DMS153 treated with DMSO at 0.1 percent for 48 hours (cell line): ENCODE measurements around the gene CCDC177.
"Not testable (repeated sequence)": the region's sequence is repeated elsewhere in the genome, so short reads cannot be mapped to it uniquely, and the experiment has no call there.

Experiments
- DNase-seq: peaks from one replicate; lab custom pipeline; 2025; ENCODE audit not compliant: unreplicated experiment; lab: John Stamatoyannopoulos, UW

The CCDC177 gene

DNA sequence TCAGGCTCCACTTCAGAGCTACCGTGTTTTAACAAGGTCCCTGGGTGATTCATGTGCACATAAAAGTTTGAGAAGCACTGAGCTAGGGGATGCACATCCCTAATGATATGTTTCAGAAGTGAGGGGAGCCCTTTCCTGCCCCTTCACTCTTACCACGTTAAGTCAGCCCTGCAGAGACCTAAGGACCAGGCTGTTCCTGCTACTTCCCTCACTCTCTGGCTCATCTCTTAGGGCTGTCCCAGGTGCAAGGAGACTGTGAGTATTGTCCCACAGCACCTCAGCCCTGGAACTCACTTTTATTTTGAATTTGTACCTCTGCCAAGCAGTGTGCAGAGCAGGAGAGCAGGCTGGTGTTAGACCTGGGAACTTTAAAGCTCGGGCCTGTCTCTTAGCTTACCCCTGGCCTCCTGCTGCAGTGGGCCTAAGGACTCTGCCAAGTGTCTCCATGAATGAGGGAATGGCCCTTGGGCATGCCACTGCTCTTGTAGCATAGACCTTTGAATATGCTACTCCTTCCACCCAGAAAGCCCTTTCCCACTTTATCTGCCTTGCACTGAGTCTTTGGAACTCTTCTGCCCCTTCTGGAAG is 25.7 kb upstream of the CCDC177 start:
- no peak for DNase-seq

DNA sequence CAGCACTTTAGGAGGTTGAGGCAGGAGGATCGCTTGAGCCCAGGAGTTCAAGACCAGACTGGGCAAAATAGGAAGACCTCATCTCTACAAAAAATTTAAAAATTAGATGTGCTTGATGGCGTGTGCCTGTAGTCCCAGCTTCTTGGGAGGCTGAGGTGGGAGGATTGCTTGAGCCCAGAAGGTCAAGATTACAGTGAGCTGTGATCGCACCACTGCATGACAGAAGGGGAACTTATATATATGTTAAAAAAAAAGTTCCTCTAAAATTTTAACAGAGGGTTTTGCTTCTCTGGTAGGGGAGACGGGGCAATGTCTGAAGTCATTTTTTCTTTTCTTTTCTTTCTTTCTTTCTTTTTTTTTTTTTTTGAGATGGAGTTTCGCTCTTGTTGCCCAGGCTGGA is 24.8 kb upstream of the CCDC177 start:
- DNase-seq = not testable (repeated sequence)

DNA sequence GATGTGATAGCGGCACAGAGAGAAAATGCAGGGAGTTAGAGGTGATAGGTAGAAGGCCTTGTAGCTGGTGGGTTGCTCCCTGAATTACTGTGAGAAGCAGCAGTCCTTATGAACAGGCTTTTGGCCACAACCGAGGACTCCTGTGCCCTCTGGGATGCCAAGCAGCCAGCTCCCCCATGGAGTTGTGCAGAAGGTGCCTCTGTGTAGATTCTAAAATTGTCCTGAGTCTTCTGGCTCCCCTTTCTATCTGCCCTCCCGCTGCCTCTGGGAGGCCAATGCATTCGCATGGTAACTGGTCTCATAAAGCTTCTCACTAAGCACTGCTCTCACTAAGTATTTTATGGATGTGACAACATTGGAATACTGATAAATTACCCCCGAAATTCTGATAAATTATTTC is 20.7 kb upstream of the CCDC177 start:
- DNase-seq = no peak

DNA sequence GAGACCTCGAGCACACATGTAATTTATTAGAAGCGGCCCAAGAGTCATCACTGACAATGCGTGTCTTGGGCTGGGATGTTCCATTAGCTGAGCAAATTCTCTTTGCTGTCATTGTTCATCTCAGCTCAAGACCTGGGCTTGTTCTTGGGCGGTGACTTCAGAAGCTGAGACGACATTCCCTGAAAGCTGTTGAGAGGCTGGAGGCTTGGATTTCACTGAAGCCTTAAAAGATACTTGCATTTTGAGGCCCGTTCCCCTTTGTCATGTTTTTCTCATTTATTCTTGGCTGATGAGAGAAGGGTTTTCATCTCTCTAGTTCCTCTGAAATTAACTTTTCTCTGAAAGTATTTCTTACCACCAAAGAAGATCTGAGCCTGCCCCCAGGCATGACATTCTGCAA is 20.2 kb upstream of the CCDC177 start:
- no peak for DNase-seq

DNA sequence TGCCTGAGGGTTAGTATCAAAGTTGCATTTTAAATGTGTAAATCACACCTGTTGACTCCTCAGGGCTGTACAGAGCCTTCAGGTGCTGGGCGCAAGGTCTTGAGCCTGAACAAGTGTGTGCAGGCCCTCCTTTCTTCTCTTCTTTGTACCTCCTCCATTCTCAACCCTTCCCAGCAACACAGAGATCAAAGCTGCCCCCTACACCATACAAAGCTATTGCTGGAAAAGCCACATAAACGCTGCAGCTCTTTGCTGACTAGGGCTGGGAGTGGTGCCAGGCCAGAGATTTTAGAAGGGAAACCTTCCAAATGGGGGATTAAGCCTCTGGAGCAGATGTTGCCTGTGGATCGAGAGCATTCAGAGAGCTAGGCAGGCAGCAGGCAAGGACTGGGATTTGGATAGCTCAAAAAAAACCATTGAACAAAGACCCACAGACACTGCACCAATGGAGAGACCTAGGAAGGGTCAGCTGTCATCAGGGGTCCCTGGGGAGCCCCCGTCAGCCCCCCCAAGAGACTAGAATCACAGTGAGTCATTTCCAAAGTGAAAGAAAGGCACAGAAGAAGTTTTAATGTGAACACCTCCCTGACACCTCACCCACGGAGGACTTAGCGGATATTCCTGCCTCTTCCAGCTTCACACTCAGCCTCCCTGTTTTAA is 18.5 kb upstream of the CCDC177 start:
- DNase-seq = no peak

DNA sequence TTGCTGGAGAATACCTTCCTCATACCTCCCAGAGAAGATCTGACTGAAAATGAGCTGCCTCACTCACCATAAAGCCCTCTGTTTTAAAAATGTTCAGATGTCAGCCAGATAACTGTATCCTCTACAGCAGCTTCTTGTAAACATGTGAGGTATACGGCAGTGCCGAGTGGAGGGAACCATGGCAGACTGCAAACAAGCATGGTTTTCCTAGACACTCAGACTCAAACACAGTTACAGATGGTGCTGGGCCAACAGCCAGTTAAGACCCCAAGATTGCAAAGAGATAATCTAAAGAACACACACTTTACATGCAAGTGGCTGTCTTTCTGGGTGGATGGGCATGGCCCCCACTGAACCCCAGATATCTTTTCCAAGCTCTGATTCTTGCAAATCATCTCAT is 16.6 kb upstream of the CCDC177 start:
- no peak for DNase-seq

DNA sequence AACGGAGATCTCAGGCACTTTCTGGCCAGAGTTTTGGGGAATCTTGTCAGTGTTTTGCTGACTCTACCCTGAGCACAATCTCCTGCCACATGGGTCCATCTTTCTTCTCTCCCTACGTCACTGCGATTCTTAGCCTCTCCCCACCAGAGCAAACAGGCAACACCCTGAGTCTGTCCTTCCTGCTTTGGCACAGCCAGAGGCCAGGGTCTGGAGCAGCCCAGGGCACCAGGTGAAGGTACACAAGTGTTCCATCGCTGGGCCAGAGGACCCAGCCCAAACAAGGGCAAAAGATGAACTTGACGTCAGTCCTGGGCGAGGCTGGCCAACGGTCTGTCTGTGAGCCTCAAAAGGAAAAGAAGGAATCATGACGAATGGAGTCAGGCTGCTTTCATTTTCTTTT is 12.7 kb upstream of the CCDC177 start:
- no peak for DNase-seq

DNA sequence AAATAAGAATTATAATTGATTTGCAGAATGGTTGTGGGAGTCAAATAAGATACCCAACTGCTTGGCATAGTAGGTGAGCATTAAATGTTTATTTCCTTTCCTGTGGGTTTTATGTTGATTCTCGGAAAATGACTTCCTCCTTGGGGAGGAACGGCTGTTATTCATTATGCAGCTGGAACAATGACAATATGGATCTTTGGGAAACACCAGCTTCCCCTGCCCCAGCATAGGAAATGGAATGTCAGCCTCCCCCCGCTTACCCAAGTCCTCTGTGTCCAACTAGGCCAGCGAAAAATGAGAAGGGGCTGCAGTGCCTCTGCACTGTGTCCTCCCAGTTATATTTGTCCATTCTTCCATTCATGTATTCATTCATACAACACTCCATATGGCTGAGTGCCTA is 11.7 kb upstream of the CCDC177 start:
- no peak for DNase-seq

DNA sequence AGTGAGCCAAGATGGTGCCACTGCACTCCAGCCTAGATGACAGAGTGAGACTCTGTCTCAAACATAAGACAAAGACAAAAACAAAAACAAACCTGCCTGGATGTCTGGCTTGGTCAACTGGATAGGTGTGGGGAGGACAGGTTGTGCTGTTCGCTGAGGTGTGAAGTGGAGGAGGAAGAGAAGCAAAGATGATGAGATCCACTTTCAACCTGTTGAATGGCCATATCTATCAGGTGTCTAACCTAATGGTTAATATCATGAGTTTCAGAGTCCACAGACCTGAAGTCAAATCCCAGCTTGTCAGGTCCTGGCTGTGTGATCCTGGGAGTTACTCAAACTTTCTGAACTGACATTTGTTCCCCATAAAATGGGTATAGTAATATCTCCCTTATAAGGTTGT is 9.7 kb upstream of the CCDC177 start:
- no peak for DNase-seq

DNA sequence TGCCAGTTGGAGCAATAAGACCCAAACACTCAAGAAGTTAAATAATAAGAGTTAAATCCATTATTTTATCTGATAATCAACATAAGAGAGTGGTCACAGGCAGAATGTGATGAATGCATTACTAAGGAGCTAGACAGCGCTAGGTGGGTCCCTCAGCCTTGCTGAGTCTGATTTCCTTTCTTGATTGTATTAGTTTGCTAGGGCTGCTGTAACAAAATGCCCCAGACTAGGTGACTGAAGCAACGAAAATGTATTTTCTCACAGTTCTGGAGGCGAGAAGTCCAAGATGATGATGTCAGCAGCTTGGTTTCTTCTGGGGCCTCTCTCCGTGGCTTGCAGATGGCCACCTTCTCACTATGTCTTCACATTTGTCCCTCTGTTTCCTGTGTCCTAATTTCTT is 8.2 kb upstream of the CCDC177 start:
- DNase-seq = no peak

DNA sequence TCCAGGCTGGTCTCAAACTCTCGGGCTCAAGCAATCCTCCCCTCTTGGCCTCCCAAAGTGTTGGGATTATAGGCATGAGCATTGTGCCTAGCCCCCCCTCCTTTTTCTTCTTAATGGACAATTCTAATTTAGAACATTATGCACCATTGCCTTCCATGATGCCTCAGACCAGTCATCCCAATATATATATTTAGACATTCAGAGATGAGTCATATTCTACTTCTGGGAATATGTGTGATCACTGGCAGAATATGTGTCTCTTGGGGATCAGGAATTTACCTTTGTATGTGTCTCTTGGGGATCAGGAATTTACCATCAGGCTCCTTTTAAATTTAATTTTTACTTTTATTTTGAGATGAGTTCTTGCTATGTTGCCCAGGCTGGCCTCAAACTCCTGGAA is 7.5 kb upstream of the CCDC177 start:
- DNase-seq = no peak

DNA sequence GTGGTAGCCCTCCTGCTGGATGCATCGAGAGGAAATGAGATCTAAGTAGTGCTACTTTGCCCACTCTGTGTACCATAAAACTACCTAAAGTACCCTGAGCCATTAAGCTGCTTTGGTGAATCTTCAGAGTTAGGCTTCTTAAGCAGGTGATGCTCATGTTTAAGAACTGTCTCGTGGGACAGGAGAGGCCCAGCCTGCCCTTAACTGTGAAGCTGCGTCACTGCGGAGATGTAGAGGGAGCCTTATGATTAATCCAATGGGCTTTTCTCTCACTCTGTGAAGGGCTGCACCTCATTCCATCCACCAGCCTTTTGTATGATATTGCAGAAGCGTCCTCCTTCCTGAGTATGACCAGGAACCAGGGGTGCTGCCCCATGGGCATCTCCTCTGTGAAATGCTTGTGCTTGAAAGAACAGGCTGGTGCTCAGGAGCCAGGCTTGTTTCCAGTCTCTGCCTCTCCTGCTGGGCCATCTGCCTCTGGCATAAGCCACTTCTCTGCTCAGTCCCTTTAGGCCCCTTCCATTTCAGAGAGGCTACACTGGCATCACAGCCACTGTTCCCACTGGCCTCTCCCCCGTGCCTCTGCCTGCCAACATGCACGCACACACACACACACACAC is 6.8 kb upstream of the CCDC177 start:
- DNase-seq = no peak

DNA sequence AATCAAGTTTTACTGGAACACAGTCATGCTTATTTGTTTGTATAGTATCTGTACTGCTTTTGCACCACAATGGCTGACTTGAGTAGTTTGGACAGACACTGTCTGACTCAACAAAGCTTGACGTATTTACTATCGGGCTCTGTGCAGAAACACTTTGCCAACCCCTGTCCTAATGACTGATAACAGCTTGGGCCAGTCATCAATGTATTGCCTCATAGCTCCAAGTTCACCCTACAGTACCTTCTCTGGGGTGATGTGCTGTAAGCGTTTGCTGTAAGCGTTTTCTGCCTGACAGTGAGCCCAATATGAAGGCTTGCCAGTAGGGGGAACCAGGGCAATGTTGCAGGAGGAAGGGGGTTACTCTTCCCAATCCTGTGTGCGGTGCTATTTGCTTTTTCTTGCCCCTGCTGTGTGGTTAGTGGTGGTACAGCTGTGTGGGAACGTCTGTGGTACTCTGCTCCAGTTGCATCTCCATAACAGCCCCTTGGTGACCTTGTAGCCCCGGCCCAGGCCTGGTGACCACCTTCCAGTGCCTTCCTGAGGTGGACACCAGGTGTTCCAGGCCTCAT is 5.4 kb upstream of the CCDC177 start:
- DNase-seq = peak; percentile 3

DNA sequence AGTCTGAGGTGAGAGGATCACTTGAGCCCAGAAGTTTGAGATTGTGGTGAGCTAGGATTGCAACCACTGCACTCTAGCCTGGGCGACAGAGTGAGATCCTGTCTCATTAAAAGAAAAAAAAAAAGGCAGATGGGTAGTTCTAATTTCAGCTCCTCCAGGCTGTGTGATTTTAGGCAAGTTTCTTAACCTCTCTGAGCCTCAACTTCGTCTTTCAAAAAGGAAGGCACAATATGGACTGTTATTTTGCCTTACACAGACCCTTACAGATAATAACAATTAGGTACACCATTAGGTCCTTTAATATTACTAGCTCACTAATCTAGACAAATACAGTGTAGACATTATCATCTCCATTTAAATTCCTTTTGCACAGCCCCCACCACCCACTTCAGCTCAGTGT is 4.8 kb upstream of the CCDC177 start:
- no peak for DNase-seq

DNA sequence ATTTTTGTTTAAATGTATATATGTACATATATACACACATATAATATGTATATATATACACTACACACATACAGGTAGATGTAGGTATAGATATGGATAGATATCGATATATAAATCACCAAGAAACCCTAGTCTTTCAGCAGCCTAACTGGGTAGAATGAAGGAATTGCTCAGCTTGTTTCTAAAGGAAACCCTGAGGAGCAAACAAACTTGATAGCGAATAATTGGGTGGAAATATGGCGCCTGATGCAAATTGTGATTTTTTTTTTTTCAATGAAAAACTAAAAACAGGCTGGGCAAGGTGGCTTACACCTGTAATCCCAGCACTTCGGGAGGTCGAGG is 254 bp upstream of the CCDC177 start:
- DNase-seq = no peak

DNA sequence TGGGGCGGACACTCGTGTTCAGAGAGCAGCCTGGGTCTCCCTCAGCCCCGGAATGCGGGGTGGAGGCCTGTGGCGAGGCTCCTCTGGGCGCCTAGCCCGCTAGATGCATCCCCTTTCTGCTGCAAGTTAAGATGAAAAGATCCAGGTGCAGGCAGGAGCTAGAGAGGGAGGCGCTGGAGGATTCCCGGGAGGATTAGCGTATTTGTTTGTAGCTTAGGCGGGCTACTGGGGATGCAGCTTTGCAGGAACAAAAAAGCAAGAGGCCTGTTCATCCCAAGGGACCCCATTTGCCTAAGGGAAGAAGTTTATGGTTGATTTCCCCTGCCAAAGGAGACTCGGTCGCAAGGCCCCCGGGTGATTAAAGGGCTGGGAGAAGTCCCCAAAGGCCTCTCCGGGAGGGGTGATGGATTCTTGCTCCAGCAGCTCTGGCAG is 824 bp downstream of the CCDC177 start:
- DNase-seq = peak; percentile 57

DNA sequence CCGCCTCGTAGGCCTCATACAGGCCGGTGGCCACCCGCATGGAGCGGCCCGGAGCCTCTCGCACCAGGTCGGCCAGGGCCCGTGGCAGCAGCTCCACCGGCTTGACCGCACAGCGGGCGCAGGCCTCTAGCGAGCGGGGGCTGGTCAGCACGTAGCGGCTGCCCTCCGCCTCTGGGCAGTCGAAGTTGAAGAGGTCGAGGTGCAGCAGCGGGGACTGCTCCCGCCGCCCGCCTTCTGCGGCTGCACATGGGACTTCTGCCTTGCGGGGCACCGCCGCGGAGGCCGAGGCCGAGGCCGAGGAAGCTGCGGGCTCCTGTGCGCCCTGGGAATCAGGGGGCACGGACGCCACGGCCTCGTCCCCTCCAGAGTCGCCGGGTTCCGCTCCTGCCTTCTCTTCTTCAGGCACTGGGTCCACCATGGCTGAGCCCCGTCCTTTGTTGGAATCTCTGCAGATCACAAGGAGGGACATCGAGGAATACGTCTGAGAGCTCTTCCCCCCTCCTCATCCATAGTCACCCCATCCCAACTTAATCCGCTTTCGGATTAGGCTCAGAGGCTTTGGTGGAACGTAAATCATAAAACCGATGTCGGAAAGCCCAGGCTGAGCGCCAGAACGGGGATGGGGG is 1.4 kb downstream of the CCDC177 start:
- no peak for DNase-seq

DNA sequence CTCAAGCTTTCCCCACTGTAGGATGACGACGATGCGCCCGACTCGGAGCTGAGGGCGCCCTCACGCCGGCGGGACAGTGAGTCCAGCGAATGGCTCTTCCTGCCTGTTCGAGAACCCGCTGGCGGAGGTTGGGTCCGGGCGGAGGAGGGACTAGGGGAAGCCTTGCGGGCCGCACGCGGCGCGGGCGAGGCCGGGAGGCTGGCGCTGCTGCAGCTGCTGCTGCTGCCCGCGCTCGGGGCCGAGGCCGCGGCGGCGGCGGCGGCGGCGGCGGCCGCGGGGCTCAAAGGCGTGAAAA is 1.9 kb downstream of the CCDC177 start:
- no peak for DNase-seq

DNA sequence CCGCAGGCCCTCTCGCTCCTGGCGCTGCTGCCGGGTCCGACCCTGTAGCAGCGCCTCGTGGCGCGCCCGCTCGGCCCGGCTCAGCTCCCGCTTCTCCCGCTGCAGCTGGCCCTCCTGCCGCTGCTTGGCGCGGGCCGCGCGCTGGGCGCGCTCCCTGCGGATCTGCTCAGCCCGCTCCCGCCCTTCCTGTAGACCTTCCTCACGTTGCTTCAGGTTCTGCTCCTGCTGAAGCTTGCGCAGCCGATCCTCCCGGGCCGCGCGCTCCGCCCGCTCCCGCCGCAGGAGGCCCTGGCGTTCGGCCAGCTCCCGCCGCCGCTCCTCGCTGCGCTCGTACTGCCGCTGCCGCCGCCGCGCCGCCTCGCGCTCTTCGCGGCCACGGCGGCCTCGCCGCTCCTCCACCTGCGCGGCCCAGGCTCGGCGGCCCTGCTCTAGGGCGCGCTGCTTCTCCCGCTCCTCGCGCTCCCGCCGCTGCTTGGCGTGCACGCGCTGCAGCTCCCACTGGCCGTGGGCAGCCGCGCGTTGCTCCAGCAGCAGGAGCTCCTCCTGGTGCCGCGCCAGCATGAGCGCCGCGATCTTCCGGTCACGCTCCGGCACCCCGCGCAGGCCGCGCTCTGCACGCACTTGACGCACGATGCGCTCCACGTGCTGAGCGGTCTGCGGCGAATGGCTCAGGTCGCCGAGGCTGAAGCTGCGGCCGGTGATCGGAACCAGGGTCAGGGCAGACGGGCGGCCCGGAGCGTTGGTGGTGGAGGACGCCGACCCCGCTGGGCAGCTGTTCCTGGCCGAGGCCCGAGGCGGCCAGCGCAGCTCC is 2.4 kb downstream of the CCDC177 start:
- peak; percentile 42 for DNase-seq

DNA sequence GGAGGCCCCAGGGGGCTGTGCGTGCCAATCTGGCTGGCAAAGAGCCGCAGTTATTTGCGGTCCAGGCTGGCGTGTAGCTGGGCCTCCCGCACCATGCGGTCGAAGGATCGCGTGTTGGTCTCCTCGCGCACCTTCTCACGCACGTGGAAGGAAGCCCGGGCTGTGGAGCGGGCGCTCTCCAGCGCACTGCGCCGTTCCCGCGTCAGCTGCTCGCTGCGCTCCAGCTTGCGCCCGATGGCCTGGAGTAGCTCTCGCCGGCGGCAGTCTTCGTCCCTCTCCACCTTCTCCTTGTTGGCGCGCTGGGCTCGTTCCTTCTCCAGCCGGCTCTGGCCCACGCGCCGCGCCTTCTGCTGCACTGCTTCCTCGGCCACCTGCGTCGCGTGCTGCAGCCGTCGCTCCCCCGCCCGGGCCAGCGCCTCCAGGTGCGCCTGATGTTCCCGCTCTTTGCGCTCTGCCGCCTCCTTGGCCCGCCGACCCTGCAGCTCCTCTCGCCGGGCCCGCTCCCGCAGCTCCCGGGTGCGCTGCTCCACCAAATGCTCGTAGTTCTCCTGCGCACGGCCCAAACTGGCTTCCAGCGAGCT is 3.1 kb downstream of the CCDC177 start:
- DNase-seq = no peak

DNA sequence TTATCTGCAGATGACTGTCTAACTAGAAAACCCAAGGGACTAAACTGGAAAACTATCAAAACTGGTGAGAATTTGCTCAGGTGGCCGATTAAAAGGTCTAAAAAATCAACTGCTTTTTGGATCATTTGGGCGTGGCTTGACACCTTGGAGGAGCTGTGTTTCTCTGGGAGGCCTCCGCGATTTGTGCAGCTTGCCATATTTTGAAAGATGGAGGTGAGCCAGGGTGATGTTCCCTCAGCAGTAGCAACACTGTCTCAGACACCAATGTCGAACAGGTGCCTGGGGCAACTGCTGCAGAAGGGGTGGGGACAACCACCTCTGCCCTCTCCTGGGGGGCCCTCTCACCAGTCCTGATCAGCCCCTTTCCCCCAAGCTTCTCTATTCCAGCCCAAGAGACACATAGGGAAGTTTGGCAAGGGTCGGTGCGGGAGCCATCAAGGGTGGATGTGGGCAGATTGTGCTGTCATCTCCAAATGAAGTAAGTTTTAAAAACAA is 3.8 kb downstream of the CCDC177 start:
- no peak for DNase-seq
